HG03280 (cell line): Measurements from ENCODE around the gene KCNG2.

Source experiments
- ATAC-seq: cut with Tn5 transposase; IDR thresholded peaks from one replicate; pipeline ENCODE4 v1.9.1; 2021; ENCODE audit warnings: mild to moderate bottlenecking, moderate library complexity; ENCODE audit not compliant: unreplicated experiment

Gene KCNG2

GRCh38 chr18:79766308-79766707 lies 31.4 kb upstream of the KCNG2 start:
- no peak for ATAC-seq

- no peak for ATAC-seq
Measured at GRCh38 chr18:79768745-79769144, 29.0 kb upstream of the KCNG2 start.

DNA sequence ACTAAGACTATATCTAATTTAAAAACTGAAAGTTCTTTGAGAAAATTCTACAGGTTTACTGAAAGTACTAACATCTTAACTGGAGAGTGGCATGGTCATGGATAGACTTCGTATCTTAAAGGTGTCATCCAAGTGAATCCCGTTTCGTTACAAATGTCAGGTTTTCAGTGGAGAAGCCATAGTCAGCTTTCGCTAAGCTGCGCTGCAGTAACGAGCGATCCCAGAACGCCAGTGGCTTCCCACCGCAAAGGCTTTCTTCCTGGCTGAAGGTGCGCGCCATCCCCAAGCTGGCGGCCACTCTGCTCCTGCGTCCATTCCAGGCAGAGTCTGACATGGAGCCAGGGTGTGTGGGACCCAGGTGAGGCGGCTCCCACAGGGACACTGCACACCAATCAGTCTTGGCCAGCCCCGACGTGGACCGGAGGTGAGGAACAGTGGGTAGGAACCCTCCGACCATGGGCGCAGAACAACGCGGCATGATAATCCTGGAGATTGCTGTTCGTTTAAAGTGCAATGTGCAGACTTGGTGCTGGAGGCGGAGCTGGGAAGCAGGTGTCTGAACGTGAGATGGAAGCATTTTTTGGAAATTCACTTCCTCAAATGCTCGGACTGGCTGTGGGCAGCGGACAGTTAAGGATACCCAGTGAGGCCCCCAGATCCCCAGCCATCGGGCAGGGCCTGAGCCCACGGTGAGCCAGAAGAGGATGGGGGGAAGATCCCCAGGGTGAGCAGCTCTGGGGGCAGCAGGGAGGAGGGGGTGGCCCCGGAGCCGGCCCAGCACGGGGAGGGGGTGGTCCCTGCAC lies 27.8 kb upstream of the KCNG2 start:
- no peak for ATAC-seq

DNA sequence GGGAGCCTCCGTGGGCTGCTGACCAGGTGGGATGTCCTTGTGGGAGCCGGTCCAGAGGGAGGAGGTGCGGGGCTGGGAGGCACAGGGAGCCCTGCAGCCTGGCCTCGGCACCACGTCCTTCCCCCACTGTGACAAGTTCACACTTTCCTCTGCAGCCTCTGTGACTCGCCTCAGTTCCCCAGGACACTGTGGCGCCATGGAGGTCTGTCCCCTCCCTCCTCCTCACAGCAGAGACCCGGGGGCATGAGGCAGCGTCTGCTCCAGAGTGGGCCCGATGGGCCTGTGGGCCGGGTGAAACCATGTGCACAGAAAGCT lies 27.3 kb upstream of the KCNG2 start:
- ATAC-seq = no peak

DNA sequence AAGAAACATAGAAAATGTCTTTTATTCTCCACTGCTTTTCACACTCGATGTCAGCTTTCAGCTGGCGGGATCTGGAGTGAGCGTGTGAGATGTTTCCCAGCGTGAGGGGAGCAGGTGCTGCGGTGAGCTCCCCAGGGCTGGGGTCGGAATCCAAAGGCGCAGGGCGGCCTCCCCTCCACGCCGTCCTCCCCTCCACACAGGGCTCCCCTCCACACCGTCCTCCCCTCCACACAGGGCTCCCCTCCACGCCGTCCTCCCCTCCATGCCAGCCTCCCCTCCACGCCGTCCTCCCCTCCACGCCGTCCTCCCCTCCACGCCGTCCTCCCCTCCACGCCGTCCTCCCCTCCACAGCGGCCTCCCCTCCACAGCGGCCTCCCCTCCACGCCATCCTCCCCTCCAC lies 26.9 kb upstream of the KCNG2 start:
- ATAC-seq = no peak

- ATAC-seq = no peak
Measured at GRCh38 chr18:79771446-79772107, 26.2 kb upstream of the KCNG2 start.

DNA sequence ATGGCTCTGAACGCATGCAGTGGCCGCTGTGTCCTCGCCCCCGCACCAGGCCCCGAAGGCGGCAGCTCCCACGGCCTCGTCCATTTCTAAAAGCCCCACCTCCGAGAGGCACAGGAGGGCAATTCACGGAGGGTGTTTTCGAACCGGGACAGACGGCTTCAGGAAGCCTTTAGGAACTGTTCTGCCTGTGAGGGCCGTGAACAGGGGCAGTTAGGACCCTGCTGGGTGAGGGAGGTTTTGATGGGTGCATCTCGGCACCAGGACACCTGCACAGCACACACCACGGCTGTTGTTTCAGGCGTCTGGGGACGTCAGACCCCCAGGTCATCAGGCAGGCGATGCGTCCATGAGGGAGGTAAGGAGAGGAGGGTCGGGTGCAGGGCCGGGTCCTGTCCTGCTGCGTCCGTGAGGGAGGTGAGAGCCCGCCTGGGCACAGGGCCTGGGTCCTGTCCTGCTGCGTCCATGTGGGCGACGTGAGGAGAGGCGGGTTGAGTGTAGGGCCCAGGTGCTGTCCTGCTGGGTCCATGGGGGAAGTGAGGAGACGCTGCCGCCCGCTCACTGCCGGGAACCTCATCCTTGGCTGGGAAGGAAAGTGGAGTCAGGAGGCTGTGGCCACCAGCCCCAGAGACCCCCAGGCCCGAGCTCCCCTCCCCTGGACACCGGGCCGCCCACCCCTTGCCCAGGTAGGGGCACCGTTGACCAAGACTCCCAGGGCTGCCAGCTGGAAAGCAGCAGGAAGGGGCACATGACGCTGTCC lies 25.5 kb upstream of the KCNG2 start:
- no peak for ATAC-seq

GRCh38 chr18:79772865-79773696 lies 24.7 kb upstream of the KCNG2 start:
- ATAC-seq = no peak

GRCh38 chr18:79774111-79774510 lies 23.6 kb upstream of the KCNG2 start:
- ATAC-seq = no peak

DNA sequence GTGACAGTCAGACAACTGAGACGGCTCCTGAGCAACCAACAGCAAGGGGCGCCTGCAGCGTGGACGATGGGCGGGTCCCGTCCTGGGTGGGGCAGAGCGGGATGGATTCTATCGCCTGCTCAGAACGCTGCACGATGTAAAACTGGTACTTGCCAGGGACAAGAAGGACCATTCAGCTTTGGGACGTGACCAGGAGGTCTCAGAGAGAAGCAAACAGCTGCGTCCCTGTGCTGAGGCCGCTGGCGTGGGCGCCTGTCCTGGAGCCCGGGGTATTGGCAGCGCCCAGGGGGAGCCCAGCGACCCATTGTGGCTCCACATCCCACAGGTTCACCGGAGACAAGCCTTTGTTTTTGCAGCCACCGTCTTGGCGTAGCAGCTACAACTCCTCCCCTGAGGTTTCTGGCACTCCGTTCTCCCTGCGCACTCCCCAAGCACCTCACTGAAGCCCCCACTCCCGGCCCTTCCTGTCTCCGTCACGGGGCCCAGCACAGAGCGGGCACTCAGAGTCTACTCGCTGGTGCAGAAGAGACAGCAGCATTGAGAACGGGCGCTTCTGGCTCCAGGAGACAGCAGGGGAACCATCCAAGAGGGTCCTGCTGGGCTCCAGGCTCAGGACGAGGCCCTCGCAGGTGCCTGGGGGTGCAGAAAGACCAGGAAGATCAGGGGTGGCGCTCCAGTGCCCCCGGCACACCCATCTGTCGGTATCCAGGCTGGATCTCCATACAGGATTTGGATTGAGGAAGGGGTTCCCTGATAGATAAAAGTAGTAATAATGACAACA lies 22.1 kb upstream of the KCNG2 start:
- ATAC-seq = no peak

DNA sequence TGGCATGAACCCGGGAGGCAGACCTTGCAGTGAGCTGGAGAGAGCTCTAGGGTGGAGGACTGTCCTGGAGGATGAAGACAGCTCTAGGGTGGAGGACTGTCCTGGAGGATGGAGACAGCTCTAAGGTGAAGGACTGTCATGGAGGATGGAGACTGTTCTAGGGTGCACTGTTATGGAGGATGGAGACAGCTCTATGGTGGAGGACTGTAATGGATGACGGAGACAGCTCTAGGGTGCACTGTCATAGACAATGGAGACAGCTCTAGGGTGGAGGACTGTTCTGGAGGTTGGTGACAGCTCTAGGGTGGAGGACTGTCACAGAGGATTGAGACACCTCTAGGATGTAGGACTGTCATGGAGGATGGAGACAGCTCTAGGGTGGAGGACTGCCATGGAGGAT lies 21.1 kb upstream of the KCNG2 start:
- ATAC-seq = no peak

- no peak for ATAC-seq
Measured at GRCh38 chr18:79778291-79778791, 19.4 kb upstream of the KCNG2 start.

GRCh38 chr18:79779021-79779699 lies 18.6 kb upstream of the KCNG2 start:
- ATAC-seq = no peak

- ATAC-seq = no peak
Measured at GRCh38 chr18:79779700-79780190, 18.0 kb upstream of the KCNG2 start.

GRCh38 chr18:79780547-79780946 lies 17.2 kb upstream of the KCNG2 start:
- no peak for ATAC-seq

DNA sequence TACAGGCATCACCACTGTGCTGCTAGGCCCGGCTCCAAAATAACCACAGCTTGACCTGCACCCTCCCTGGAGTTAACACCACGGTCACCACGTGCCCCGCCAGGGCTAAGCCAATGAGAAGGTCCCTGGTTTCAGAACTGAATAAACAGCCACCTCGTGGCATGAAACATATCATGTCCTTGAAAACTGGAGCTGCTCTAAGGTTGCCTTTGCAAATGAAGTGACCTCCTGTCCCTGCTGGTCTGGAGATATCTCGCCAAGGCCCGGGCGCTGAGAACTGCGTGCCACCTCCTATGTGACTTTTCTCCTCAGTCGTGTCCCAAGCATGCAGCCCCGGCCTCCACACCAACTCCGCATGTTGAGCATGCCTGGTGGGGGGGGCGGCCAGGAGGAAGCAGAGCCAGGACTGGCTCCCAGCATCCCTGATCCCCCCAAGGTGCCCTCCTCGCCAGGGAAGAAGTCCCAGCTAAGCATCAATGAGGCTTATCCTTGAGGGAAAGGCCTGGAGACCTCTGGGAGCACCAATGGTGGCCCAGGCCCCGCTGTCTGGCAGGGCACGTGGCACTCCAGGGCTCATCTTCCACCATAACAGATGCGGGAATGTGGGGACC lies 16.3 kb upstream of the KCNG2 start:
- no peak for ATAC-seq

- no peak for ATAC-seq
Measured at GRCh38 chr18:79782566-79783308, 15.0 kb upstream of the KCNG2 start.
